Stimulated activated CD4-positive, alpha-beta T cell treated with anti-CD3 and anti-CD28 coated beads, Interleukin-1b, Interleukin-23, amount 100 ng/mL, for 48 hours (primary cell): ENCODE data around the gene ADAMTS17.

Source experiments
- DNase-seq: peaks from one replicate; pipeline ENCODE4 v3.0.0-alpha.2; 2020

ADAMTS17 gene

DNA sequence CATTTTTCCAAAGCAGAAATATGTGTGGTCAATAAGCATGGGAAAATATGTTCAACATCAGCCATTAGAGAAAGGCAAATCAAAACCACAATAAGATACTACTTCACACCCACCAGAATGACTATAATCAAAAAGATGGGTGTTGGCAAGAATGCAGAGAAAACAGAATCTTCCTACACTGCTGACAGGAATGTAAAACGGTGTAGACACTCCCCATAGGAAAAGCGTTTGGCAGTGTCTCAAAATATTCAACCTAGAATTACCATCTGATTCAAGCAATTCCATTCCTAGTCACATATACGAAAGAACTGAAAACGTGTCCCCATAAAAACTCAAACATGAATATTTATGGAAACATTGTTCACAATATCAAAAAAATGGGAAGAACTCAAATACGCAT lies 123.3 kb downstream of the ADAMTS17 start:
- DNase-seq = no peak

- no peak for DNase-seq
Measured at GRCh38 chr15:100216182-100216581, 125.6 kb downstream of the ADAMTS17 start.

GRCh38 chr15:100215843-100216169 lies 126.0 kb downstream of the ADAMTS17 start:
- DNase-seq = no peak

- no peak for DNase-seq
Measured at GRCh38 chr15:100215031-100215842, 126.5 kb downstream of the ADAMTS17 start.

DNA sequence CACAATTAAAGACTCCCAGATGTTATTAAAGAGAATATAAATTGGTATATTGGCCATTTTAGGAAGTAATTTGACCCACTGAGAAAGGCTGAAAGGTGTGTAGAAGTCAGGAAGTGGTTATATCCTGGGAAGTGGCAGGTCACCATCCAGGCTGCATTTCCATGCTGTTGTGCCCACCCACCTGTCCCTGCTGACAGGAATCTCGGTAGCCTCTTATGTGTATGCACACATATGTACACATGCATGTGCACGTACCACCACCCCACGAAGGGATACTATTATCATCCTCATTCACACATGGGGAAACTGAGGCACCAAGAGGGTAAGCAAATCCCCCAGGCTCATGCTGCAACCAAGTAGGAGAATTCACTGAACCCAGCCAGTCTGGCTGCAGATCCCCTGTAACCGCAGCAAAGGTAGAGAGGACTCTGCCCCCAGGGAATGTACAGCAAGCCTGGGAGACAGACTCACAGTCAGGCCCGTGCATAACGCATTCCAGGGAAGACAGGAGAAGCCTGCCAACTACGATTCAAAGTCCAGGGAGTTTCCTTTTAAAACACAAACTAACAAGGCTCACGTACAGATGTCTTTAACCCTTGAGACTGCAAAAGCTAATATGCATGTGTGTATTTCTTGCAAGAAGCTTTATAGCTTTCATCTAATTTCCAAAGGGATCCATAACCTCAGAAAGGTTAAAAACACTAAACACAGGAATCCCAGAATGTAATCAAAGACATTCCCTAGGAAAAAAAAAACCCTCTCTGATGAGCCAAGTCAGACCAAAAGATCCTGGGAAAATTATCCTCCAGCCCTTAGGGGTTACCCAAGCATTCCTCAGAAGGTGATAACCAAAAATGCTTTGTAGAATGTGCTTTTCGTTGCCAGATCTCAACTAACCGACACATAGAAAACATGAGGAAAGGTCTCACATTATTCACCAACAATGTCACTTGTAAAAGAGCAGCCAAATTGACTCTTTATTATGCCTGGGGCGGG lies 129.6 kb downstream of the ADAMTS17 start:
- DNase-seq = no peak

- no peak for DNase-seq
Measured at GRCh38 chr15:100210338-100210737, 131.4 kb downstream of the ADAMTS17 start.

DNA sequence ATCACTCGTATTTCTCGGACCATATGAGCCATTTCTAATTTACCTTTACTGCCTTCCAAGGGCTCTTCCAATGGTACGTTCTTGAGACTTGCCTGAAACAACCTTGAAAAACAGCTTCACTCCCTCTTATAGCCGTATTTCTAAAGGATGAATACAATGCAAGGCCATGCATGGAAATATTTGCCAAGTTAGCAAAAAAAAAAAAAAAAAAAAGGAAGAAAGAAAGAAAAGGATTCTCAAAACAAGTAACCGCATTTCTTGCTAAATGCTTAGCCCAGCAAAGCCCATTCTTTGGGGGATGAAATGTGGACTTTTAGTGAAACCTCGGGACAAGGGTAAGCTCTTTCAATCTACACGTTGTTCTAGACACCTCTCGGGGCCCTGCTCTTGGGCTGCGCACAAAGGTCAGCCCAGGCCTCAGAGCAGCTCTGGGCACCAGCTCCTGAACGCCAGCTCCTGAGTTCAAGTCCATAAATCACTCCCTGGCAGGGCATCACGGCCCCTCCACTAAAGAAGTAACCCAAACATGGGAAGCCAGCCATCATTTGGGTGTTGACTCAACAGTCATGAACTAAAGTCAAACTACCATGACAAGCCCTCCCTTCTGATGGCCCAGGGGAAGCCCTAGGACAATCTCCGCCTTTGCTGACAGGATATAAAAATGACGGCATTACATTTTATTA lies 132.7 kb downstream of the ADAMTS17 start:
- no peak for DNase-seq

- no peak for DNase-seq
Measured at GRCh38 chr15:100207053-100207452, 134.7 kb downstream of the ADAMTS17 start.

GRCh38 chr15:100206643-100207042 lies 135.1 kb downstream of the ADAMTS17 start:
- no peak for DNase-seq

DNA sequence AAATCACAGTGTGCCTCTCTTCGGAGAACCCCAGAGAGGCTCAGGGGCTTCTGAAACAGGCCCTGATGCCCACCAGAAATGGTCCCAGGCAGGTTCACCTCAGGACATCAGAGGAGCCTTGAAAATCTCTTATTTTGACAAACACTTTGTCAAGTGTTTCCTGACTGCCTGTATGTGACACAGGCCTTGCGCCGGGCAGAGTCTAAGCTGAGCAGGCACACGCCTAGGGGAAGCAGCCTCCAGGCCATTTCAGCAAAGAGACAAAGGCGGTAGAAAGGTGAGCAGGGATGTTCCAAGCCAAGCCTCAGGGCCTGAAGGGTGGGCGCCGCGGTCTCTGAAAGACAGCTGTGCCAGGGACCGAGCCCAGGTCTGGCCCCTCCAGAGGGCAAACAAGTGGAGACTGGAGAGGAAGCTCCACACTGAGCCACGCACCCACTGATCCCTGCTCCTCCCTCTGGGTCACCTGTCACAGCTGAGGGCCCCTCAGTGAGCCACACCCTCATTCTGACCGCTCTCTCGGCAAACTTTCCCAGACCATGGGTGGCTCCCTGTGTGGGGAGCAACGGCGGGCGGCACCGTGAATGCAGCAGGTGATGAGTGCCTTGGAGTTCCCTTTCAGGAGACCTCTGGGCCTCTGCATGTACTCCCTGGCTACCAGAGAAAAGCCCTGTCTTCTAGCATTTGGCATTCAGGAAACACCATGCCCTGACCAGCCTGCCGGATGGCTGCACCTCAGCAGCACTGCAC lies 136.1 kb downstream of the ADAMTS17 start:
- no peak for DNase-seq

DNA sequence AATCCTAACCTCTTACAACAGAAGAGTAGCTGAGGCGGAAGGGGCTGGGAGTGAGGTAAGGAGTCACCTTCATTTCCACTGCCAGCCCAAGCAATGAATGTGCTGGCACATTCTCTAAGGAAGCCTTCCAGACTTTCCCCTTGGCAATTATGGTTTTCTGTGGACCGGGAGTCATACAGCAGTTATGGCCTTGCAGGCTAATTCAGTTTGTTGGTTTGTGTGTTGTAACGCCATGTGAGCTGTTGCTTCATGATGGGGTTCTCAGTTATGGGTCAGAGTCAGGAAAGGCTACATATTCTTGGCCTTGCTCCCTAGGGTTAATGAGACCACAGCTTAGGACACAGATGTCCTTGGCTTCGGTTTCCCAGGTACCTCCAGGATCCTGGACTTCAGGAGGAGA lies 137.0 kb downstream of the ADAMTS17 start:
- no peak for DNase-seq

GRCh38 chr15:100204211-100204610 lies 137.6 kb downstream of the ADAMTS17 start:
- DNase-seq = no peak

GRCh38 chr15:100202309-100202960 lies 139.3 kb downstream of the ADAMTS17 start:
- no peak for DNase-seq

GRCh38 chr15:100201376-100202280 lies 140.1 kb downstream of the ADAMTS17 start:
- no peak for DNase-seq

- DNase-seq = no peak
Measured at GRCh38 chr15:100200287-100200880, 141.4 kb downstream of the ADAMTS17 start.

DNA sequence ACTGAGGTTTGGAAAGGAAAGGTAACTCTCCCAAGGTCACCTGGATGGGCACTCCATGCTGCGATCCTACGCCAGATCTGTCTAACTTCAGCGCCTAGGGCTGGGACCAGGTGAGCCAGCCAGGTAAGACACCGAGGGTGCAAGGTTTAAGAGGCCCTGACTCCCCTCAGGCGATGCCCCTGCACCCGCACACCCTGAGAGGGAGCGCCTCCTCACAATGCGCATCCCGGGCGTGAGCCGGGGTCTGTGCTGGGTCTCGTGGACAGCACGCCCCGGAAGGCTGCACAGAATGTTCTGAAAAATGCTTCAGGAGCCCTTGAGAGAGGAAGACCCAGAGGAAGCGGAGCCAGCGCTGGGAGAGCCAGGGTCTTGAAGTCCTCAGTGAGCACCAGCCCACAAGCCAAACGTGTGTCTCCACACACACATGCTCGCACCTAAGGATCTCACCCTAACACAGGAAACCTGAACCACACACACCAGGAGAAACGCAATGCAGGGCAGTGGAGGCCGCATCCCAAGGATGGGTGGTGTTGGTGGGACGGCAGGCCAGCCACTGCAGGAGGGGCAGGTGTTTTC lies 142.0 kb downstream of the ADAMTS17 start:
- no peak for DNase-seq

DNA sequence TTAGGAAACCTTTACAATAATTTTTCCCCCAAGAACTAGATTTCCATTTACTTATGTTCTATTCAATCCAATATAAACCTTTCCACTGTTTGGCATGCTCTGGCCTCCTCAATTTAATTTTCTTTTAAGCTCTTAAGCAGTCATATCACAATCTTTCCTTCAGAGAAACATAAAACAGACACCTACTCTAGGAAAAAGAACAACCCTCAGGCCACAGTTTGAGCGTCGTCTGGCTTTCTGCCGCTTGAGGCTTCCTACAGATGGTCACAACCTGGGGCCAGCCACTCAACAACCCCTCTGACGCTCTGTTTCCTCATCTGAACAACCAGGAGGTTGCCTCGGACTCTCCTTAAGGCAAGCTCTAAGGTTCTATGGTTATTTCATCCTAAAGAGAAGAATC lies 143.3 kb downstream of the ADAMTS17 start:
- DNase-seq = no peak

- no peak for DNase-seq
Measured at GRCh38 chr15:100196326-100197058, 145.3 kb downstream of the ADAMTS17 start.

GRCh38 chr15:100194996-100195395 lies 146.8 kb downstream of the ADAMTS17 start:
- DNase-seq = no peak
